HEK293T (cell line): ENCODE results near the gene ING4.

Source experiments
- CTCF ChIA-PET: fragments of 350-600 bp; formaldehyde crosslinking; extraction: SDS; loops from one replicate; lab custom pipeline; 2021; ENCODE audit warnings: antibody characterized with exemption, inconsistent platforms; lab: Yijun Ruan, JAX
- POLR2A ChIA-PET: fragments of 350-600 bp; formaldehyde crosslinking; extraction: SDS; loops from one replicate; lab custom pipeline; 2020; ENCODE audit warnings: antibody characterized with exemption, inconsistent platforms; lab: Yijun Ruan, JAX
- DNase-seq: peaks from one replicate; pipeline ENCODE4 v3.0.0; 2012; ENCODE audit warnings: mixed read lengths; ENCODE audit errors: extremely low spot score
- ARNT ChIP-seq: fragments of 450-650 bp; IDR thresholded peaks from 2 replicates; pipeline ENCODE4 v1.6.1; 2017; ENCODE audit warnings: mild to moderate bottlenecking
- BHLHE40 ChIP-seq: fragments of 450-650 bp; IDR thresholded peaks from 2 replicates; pipeline ENCODE4 v1.6.1; 2016; ENCODE audit warnings: mild to moderate bottlenecking, moderate library complexity, borderline replicate concordance
- CTBP1 ChIP-seq: fragments of 450-650 bp; IDR thresholded peaks from 2 replicates; pipeline ENCODE4 v1.6.1; 2016; ENCODE audit warnings: borderline replicate concordance
- ELF4 ChIP-seq: fragments of 450-650 bp; IDR thresholded peaks from 2 replicates; pipeline ENCODE4 v1.6.1; 2017; ENCODE audit warnings: antibody characterized with exemption
- FOXA1 ChIP-seq: fragments of 450-650 bp; IDR thresholded peaks from 2 replicates; pipeline ENCODE4 v1.6.1; 2016; ENCODE audit warnings: mild to moderate bottlenecking
- FOXK2 ChIP-seq: fragments of 450-650 bp; IDR thresholded peaks from 2 replicates; pipeline ENCODE4 v1.6.1; 2016; ENCODE audit warnings: mild to moderate bottlenecking
- FOXM1 ChIP-seq: fragments of 450-650 bp; IDR thresholded peaks from 2 replicates; pipeline ENCODE4 v1.6.1; 2017; ENCODE audit warnings: mild to moderate bottlenecking, borderline replicate concordance
- HDGF ChIP-seq: fragments of 450-650 bp; IDR thresholded peaks from 2 replicates; pipeline ENCODE4 v1.6.1; 2017; ENCODE audit warnings: antibody characterized with exemption, borderline replicate concordance
- L3MBTL2 ChIP-seq: fragments of 450-650 bp; conservative IDR thresholded peaks from 2 replicates; pipeline ENCODE4 v1.6.1; 2016; ENCODE audit warnings: mild to moderate bottlenecking
- LEF1 ChIP-seq: fragments of 450-650 bp; IDR thresholded peaks from 2 replicates; pipeline ENCODE4 v1.6.1; 2017; ENCODE audit warnings: mild to moderate bottlenecking, borderline replicate concordance
- NFRKB ChIP-seq: fragments of 450-650 bp; IDR thresholded peaks from 2 replicates; pipeline ENCODE4 v1.6.1; 2016; ENCODE audit warnings: mild to moderate bottlenecking, moderate library complexity
- SP1 ChIP-seq: fragments of 450-650 bp; IDR thresholded peaks from 2 replicates; pipeline ENCODE4 v1.6.1; 2017
- SUZ12 ChIP-seq: fragments of 450-650 bp; IDR thresholded peaks from 2 replicates; pipeline ENCODE4 v1.6.1; 2016; ENCODE audit warnings: mild to moderate bottlenecking
- TARDBP ChIP-seq: fragments of 450-650 bp; IDR thresholded peaks from 2 replicates; pipeline ENCODE4 v1.6.1; 2016
- ZNF384 ChIP-seq: fragments of 450-650 bp; IDR thresholded peaks from 2 replicates; pipeline ENCODE4 v1.6.1; 2016
- TF ChIP-seq, protein P1 (sequence below): fragments of 450-650 bp; IDR thresholded peaks from 2 replicates; pipeline ENCODE4 v1.6.1; 2016

The ING4 gene

GRCh38 chr12:6691473-6691872 lies 28.6 kb upstream of the ING4 start:
- POLR2A ChIA-PET = interaction anchor here (0.6 to 5.5 kb wide), 3 partner anchors 32 to 61 kb away, joined by 3 to 38 read pairs (median 10); partner anchors contain the start of genes COPS7A and MLF2
- DNase-seq = no peak
- no peak for TF ChIP-seq L3MBTL2
- no peak for TF ChIP-seq CTBP1
- no peak for TF ChIP-seq ZNF384
- TF ChIP-seq NFRKB = no peak
- TF ChIP-seq ARNT = no peak
- TF ChIP-seq FOXA1 = no peak
- TF ChIP-seq BHLHE40 = no peak
- CTCF ChIA-PET = no interaction called here

GRCh38 chr12:6688999-6689882 lies 26.3 kb upstream of the ING4 start, which contains the start of gene ZNF384:
Gene ZNF384 (minus strand): TSS chr12:6689375. CDS start chr12:6679520, 9,855 bp downstream.
- DNase-seq = peak; percentile 95
- POLR2A ChIA-PET = interaction anchor here (0.5 to 2.3 kb wide), 65 partner anchors 8 to 345 kb away, joined by 3 to 91 read pairs (median 5); partner anchors contain the start of genes C12orf57, CD4, CDCA3 and COPS7A
- CTCF ChIA-PET = interaction anchor here (0.6 to 1.9 kb wide), 8 partner anchors 9 to 75 kb away, joined by 3 to 12 read pairs (median 4); partner anchors contain the start of genes MLF2 and PIANP
- TF ChIP-seq CTBP1 (no peak; the same call in 1 of the 2 replicates), FOXM1 (peak; percentile 56; the same call in 1 of the 2 replicates), ELF4 (peak; percentile 95), L3MBTL2 (0 out of 2 replicates have a peak, but pooled peaks have one; percentile 10), TARDBP (peak; percentile 72)
- TF ChIP-seq, protein P1, sequence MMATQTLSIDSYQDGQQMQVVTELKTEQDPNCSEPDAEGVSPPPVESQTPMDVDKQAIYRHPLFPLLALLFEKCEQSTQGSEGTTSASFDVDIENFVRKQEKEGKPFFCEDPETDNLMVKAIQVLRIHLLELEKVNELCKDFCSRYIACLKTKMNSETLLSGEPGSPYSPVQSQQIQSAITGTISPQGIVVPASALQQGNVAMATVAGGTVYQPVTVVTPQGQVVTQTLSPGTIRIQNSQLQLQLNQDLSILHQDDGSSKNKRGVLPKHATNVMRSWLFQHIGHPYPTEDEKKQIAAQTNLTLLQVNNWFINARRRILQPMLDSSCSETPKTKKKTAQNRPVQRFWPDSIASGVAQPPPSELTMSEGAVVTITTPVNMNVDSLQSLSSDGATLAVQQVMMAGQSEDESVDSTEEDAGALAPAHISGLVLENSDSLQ = peak; percentile 46

DNA sequence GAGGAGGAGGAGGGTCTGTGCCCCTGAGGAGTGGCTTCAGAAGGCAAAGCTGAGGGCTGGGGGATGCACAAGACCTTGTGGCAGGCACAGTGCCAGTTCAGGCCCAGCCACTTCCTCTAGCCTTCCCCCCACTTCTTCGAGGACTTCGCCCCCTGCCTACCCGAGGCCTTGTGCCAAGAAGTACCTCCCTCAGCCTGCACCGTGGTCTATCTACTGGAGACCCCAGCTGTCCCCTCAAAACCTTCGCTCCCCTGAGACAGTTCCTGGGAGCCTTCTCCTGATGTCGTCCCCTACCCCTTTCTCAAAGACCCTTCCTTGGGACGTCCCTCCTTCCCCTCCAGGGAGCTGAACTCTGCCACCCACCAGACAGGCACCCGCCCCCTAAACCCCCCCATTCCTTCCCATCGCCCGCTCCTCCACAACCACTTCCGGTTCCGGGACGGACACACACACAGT lies 25.7 kb upstream of the ING4 start:
- TF ChIP-seq L3MBTL2 = peak; percentile 37
- no peak for TF ChIP-seq FOXA1
- TF ChIP-seq, protein P1 = no peak
- TF ChIP-seq ARNT = no peak
- TF ChIP-seq TARDBP = no peak
- TF ChIP-seq FOXM1 = 0 out of 2 replicates have a peak, but pooled peaks have one; percentile 49
- no peak for TF ChIP-seq SP1
- no peak for TF ChIP-seq LEF1
- TF ChIP-seq SUZ12 = no peak
- TF ChIP-seq CTBP1 = no peak
- CTCF ChIA-PET = interaction anchor here (1.0 to 1.9 kb wide), 5 partner anchors 13 to 75 kb away, joined by 3 to 11 read pairs (median 4); partner anchors contain the start of genes MLF2 and PIANP
- no peak for DNase-seq
- POLR2A ChIA-PET = interaction anchor here (0.5 to 2.3 kb wide), 41 partner anchors 9 to 255 kb away, joined by 3 to 91 read pairs (median 7); partner anchors contain the start of genes C12orf57, CD4, CDCA3 and COPS7A

- ChIA-PET CTCF (interaction anchor here (1.2 kb wide), 1 partner anchor 21 kb away, joined by 6 read pairs; no protein-coding TSS in a partner anchor), POLR2A (interaction anchor here (0.9 to 1.5 kb wide), 2 partner anchors 16 to 72 kb away, joined by 3 read pairs; no protein-coding TSS in a partner anchor)
- no peak for TF ChIP-seq BHLHE40
- TF ChIP-seq, protein P1 = no peak
- no peak for TF ChIP-seq L3MBTL2
- no peak for TF ChIP-seq CTBP1
- no peak for TF ChIP-seq FOXA1
- TF ChIP-seq NFRKB = no peak
- no peak for TF ChIP-seq TARDBP
- no peak for TF ChIP-seq LEF1
- DNase-seq = no peak
Measured at GRCh38 chr12:6685814-6686213, 22.9 kb upstream of the ING4 start.

- CTCF ChIA-PET = interaction anchor here (0.6 to 1.5 kb wide), 13 partner anchors 12 to 149 kb away, joined by 3 to 14 read pairs (median 5); no protein-coding TSS in a partner anchor
- DNase-seq = peak; percentile 53
- TF ChIP-seq BHLHE40 (no peak), FOXA1 (no peak), LEF1 (no peak), NFRKB (no peak), HDGF (no peak), SP1 (no peak), ZNF384 (no peak), FOXK2 (no peak), ARNT (no peak), SUZ12 (no peak), TARDBP (no peak), FOXM1 (no peak), CTBP1 (no peak), ELF4 (no peak), L3MBTL2 (no peak)
- TF ChIP-seq, protein P1 = no peak
- POLR2A ChIA-PET = interaction anchor here (1.0 to 1.3 kb wide), 3 partner anchors 39 to 68 kb away, joined by 3 to 4 read pairs (median 4); partner anchors contain the start of genes COPS7A and MLF2
Measured at GRCh38 chr12:6684609-6685008, 21.7 kb upstream of the ING4 start.
